ENCODE data around the gene NMNAT2.
A peak's percentile ranks its signal among the peaks of the same experiment; 100 is the strongest.

Gene NMNAT2

DNA sequence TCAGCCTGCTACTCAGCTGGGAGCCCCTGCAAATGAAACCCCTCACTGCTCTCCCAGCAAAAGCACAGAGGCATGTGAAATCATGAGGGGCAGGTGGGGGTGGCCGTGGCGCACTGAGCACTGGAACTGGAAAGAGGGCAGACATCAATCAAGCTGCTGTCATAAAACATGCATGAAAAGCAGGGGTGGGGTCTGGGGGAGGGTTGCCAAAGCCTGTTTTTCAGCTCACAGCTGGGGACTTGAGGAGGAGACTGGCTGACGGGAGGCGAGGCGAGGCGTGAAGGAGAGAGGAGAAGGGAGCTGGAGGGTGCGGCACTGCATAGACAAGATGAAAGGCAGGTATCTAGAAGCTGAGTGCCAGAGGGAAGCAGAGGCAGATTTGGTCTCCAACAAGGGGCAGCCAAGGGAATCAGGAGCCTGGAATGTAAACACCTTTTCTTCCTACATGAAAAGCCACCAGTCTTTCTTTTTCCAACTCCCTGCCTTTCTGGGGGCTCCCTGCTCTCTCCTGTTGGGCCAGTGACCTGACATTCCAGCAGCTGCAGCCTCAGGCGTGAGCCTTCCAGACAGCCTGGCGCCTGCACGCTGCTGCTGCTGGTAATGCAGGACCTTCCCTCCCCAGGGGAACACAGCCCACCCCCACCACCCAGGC lies 87.0 kb downstream of the NMNAT2 start:
- ATAC-seq, result peak; percentile 18; the same call in 1 of the 3 replicates
- TF ChIP-seq ZNF565 (CRISPR knock-in tag; conservative IDR thresholded peaks at IDR 0.05; ENCODE audit: low read depth), result no peak
- no peak for TF ChIP-seq OSR1 (CRISPR knock-in tag; IDR thresholded peaks at IDR 0.05)
- TF ChIP-seq, protein P1, sequence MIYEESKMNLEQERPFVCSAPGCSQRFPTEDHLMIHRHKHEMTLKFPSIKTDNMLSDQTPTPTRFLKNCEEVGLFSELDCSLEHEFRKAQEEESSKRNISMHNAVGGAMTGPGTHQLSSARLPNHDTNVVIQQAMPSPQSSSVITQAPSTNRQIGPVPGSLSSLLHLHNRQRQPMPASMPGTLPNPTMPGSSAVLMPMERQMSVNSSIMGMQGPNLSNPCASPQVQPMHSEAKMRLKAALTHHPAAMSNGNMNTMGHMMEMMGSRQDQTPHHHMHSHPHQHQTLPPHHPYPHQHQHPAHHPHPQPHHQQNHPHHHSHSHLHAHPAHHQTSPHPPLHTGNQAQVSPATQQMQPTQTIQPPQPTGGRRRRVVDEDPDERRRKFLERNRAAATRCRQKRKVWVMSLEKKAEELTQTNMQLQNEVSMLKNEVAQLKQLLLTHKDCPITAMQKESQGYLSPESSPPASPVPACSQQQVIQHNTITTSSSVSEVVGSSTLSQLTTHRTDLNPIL (CRISPR knock-in tag; IDR thresholded peaks at IDR 0.05; ENCODE audit: low read depth), result no peak
- TF ChIP-seq ZNF8 (CRISPR knock-in tag; IDR thresholded peaks at IDR 0.05), result no peak
- no peak for TF ChIP-seq RARB (CRISPR knock-in tag; IDR thresholded peaks at IDR 0.05)
- TF ChIP-seq PPARA (CRISPR knock-in tag; IDR thresholded peaks at IDR 0.05; ENCODE audit: borderline replicate concordance), result no peak
- TF ChIP-seq, protein P2, sequence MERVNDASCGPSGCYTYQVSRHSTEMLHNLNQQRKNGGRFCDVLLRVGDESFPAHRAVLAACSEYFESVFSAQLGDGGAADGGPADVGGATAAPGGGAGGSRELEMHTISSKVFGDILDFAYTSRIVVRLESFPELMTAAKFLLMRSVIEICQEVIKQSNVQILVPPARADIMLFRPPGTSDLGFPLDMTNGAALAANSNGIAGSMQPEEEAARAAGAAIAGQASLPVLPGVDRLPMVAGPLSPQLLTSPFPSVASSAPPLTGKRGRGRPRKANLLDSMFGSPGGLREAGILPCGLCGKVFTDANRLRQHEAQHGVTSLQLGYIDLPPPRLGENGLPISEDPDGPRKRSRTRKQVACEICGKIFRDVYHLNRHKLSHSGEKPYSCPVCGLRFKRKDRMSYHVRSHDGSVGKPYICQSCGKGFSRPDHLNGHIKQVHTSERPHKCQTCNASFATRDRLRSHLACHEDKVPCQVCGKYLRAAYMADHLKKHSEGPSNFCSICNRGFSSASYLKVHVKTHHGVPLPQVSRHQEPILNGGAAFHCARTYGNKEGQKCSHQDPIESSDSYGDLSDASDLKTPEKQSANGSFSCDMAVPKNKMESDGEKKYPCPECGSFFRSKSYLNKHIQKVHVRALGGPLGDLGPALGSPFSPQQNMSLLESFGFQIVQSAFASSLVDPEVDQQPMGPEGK (CRISPR knock-in tag; IDR thresholded peaks at IDR 0.05; ENCODE audit: borderline replicate concordance), result no peak
- no peak for TF ChIP-seq ZC3H10 (CRISPR knock-in tag; IDR thresholded peaks at IDR 0.05)
- no peak for TF ChIP-seq GLIS3 (CRISPR knock-in tag; IDR thresholded peaks at IDR 0.05)
- TF ChIP-seq ESRRG (CRISPR knock-in tag; IDR thresholded peaks at IDR 0.05), result no peak
- TF ChIP-seq, protein P3, sequence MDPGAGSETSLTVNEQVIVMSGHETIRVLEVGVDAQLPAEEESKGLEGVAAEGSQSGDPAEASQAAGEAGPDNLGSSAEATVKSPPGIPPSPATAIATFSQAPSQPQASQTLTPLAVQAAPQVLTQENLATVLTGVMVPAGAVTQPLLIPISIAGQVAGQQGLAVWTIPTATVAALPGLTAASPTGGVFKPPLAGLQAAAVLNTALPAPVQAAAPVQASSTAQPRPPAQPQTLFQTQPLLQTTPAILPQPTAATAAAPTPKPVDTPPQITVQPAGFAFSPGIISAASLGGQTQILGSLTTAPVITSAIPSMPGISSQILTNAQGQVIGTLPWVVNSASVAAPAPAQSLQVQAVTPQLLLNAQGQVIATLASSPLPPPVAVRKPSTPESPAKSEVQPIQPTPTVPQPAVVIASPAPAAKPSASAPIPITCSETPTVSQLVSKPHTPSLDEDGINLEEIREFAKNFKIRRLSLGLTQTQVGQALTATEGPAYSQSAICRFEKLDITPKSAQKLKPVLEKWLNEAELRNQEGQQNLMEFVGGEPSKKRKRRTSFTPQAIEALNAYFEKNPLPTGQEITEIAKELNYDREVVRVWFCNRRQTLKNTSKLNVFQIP (CRISPR knock-in tag; IDR thresholded peaks at IDR 0.05; ENCODE audit: borderline replicate concordance, low read depth), result no peak
- TF ChIP-seq, protein P4, sequence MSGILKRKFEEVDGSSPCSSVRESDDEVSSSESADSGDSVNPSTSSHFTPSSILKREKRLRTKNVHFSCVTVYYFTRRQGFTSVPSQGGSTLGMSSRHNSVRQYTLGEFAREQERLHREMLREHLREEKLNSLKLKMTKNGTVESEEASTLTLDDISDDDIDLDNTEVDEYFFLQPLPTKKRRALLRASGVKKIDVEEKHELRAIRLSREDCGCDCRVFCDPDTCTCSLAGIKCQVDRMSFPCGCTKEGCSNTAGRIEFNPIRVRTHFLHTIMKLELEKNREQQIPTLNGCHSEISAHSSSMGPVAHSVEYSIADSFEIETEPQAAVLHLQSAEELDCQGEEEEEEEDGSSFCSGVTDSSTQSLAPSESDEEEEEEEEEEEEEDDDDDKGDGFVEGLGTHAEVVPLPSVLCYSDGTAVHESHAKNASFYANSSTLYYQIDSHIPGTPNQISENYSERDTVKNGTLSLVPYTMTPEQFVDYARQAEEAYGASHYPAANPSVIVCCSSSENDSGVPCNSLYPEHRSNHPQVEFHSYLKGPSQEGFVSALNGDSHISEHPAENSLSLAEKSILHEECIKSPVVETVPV (CRISPR knock-in tag; IDR thresholded peaks at IDR 0.05), result no peak

DNA sequence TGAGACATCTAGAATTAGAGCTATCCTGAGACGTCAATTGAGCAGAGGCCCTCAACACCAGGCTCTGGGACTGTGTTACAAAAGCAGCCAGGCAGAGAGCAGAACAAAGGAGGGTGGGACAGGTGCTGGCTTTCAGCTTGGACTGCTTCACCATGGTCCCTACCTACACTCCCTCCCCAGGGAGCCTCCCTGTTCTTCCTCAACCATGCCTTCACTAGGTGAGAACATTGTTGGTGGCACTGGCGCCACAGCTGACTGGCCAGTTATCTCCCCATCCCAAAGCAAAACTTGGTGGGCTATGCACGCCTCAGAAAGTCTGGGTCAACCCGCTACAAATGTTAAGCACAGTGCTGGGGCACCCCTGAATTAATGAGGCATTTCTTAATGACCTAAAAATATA lies 87.8 kb downstream of the NMNAT2 start:
- TF ChIP-seq ISL1 (CRISPR knock-in tag; IDR thresholded peaks at IDR 0.05) (no peak), TOX (CRISPR knock-in tag; IDR thresholded peaks at IDR 0.05; ENCODE audit: borderline replicate concordance) (no peak), SNAI2 (CRISPR knock-in tag; IDR thresholded peaks at IDR 0.05) (no peak), ZNF8 (CRISPR knock-in tag; IDR thresholded peaks at IDR 0.05) (no peak), GLIS3 (CRISPR knock-in tag; IDR thresholded peaks at IDR 0.05) (no peak), ESRRG (CRISPR knock-in tag; IDR thresholded peaks at IDR 0.05) (no peak), ZFP3 (CRISPR knock-in tag; IDR thresholded peaks at IDR 0.05) (no peak), BACH2 (CRISPR knock-in tag; IDR thresholded peaks at IDR 0.05; ENCODE audit: borderline replicate concordance) (no peak)
- TF ChIP-seq, protein P4 (CRISPR knock-in tag; IDR thresholded peaks at IDR 0.05), result no peak
- TF ChIP-seq, protein P3 (CRISPR knock-in tag; IDR thresholded peaks at IDR 0.05; ENCODE audit: borderline replicate concordance, low read depth), result no peak
- no peak for ATAC-seq

DNA sequence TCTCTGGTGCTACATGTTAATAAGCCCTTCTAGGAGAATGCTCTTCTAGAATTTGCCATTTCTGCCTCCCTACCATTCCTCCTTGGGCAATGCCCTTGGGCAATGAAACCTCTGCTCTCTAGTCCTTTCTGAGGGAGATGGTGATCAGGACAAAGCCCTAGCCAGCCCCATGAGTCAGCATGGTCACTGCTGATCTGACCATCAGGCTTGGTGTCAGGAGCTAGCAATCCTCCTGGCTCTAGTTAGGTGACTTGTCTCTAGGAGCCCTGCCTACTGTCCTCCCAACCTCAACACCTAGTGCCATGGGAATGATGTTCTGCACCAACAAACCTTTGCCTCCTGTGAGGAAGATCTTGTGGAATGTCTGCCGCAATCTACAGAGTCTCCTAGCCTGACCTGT lies 89.8 kb downstream of the NMNAT2 start:
- TF ChIP-seq, protein P4 (CRISPR knock-in tag; IDR thresholded peaks at IDR 0.05), result no peak
- TF ChIP-seq, protein P3 (CRISPR knock-in tag; IDR thresholded peaks at IDR 0.05; ENCODE audit: borderline replicate concordance, low read depth), result no peak
- ATAC-seq, result no peak

Data from SK-N-SH treated with all-trans-retinoic acid at 6 μM for 48 hours (cell line).